ENCODE results near the gene PALB2.
"Not testable (repeated sequence)": the region's sequence is repeated elsewhere in the genome, so short reads cannot be mapped to it uniquely, and the experiment has no call there.

Gene PALB2

DNA sequence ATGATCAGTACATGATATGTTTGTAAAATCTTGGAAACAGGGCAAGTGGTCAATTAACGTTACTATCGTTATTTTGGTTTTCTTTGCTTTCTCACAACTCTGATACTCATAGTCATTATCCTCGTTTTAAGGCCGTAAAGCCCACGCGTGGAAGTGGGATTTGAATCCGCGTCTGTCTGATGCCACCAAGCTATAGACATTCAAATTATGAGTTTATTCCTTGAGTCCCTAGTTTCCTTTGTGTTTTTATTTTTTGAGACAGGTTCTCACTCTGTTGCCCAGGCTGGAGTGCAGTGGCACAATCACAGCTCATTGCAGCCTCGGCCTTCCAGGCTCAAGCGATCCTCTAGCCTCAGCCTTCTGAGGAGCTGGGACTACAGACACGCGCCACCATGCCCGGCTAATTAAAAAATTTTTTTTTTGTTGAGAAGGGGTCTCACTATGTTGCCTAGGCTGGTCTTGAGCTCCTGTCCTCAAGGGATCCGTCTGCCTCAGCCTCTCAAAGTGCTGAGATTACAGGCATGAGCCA is 1.2 kb upstream of the PALB2 start:
- DNase-seq, result no peak

- DNase-seq, result no peak
These were observed 537 bp downstream of the PALB2 start for GRCh38 chr16:23640615-23640930.

DNA sequence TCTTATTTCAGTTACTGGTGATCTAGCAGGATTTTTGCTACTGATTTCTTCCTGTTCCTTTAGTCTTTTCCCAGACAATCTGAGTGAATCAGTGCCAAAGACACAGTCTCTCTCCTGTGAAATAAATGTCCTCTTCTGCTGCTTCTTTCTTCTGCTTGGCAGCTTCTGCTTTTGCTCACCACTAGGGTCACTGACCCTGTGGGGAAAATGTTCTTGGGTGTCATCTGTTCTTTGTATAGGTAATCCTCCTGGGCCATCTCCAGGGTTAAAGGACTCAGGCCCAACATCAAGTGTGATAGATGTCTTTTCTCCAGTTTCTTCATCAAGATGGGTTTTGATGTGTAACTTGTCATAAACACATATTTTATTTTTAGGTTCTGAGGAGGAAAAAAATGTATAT is 5.2 kb downstream of the PALB2 start:
- no peak for DNase-seq

- DNase-seq, result no peak
These were observed 6.6 kb downstream of the PALB2 start for GRCh38 chr16:23634461-23635036.

DNA sequence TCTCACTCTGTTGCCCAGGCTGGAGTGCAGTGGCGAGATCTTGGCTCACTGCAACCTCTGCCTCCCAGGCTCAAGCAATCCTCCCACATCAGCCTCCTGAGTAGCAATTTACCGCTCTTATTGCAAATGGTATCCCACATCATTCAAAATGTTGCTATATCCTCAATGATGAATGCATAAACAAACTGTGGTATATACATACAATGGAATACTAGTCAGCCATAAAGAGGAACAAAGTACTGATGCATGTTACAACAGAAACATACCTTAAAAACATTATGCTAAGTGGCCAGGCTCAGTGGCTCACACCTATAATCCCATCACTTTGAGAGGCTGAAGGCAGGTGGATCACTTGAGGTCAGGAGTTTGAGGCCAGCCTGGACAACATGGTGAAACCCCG is 9.2 kb downstream of the PALB2 start:
- not testable (repeated sequence) for DNase-seq

- DNase-seq, result no peak
These were observed 11.6 kb downstream of the PALB2 start for GRCh38 chr16:23629516-23629915.

- no peak for DNase-seq
These were observed 17.0 kb downstream of the PALB2 start for GRCh38 chr16:23624092-23624491.

DNA sequence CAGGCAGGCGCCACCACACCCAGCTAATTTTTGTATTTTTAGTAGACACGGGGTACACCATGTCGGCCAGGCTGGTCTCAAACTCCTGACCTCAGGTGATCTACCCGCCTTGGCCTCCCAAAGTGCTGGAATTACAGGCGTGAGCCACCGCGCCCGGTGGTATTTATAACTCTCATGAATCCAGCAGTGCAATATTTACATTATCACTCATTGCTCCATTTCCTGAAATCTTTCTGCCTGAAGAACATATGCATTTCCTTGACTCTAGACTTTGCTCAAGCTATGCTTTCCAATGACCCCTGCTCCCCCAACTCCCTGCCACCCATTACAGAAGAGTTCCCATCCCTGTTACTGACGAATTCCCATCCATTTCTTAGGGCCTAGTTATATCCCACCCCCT is 25.3 kb downstream of the PALB2 start:
- DNase-seq, result no peak

DNA sequence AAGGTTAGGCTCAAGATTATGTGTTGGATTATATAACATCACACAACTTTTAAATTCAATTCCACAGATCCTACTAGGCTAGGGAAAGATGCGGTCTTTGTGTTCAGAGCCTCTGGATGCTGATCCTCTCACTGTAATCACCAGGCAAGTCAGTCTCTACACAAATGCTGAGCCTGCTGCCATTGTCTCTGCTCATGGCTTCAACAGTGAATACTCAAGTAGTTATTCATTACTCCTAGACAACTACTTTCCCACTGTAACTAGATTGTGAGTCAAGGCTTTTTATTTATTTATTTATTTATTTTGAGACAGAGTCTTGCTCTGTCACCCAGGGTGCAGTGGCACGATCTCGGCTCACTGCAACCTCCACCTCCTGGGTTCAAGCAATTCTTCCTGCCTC is 29.2 kb downstream of the PALB2 start:
- DNase-seq, result no peak

DNA sequence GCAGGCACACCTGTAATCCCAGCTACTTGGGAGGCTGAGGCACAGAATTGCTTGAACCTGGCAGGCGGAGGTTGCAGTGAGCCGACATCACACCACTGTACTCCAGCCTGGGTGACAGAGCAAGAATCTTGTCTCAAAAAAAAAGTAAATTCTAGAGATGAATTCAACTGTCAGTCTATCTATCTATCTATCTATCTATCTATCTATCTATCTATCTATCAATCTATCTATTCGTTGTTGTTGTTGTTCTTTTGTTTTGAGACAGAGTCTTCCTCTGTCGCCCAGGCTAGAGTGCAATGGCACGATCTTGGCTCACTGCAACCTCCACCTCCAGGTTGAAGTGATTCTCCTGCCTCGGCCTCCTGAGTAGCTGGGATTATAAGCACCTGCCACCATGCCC is 30.2 kb downstream of the PALB2 start:
- not testable (repeated sequence) for DNase-seq

DNA sequence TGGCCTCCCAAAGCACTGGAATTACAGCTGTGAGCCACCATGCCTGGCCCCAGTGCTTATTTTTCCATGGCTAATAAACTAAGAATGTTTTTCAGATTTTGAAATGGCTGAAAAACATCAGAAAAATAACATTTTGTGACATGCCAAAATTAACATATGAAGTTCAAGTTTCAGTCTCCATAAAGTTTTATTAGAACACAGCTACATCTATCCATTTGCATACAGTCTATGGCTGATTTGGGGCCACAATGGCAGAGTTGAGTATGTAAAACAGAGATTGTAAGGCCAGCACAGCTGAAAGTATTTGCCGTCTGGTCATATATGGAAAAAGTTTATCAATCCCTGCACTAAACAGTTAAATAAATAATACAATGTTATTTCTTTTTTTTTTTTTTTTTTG is 31.2 kb downstream of the PALB2 start:
- DNase-seq, result no peak

DNA sequence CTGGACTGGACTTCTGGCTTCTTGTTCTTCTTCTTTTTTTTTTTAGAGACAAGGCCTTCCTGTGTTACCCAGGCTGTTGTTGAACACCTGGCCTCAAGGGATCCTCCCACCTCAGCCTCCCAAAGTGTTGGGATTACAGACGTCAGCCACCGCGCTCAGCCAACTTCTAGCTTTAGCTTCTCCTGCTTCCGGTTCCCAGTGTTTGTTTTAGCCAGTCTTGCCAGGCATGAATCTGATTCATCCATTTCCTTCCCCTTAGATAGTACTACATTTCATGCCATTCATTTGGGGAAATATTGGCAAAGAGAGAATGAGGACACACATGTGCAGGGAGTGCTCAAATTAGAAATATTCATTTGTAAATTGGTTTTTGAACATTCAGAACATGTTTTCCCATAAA is 32.9 kb downstream of the PALB2 start:
- no peak for DNase-seq

DNA sequence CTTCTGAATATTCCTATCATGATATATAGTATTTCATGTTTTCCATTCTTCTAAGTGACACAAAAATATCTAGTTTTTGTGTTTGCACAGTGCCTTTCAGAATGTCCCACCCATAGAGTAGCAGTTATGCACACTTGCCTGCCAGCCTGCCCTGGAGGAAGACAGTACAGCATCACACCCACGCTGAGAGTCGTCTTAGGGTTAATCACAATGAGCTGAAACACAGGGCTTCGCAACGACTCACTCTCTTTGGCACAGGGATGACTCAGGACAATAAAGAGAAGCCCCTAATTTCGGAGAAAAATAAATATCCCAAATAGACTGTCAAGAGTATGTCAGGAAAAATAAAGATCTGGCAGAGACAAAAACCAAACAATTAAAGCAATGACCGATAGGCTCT is 33.4 kb downstream of the PALB2 start:
- no peak for DNase-seq

- no peak for DNase-seq
These were observed 43.9 kb downstream of the PALB2 start for GRCh38 chr16:23597003-23597756.

GRCh38 chr16:23595951-23596720 is 45.0 kb downstream of the PALB2 start, which contains the start of gene NDUFAB1:
Gene NDUFAB1, minus strand, starts transcription at chr16:23596316. Its CDS starts 26 bp downstream, at chr16:23596290.
- peak; percentile 93 for DNase-seq

- DNase-seq, result no peak
These were observed 45.7 kb downstream of the PALB2 start for GRCh38 chr16:23595246-23595950.

GRCh38 chr16:23594186-23594585 is 46.9 kb downstream of the PALB2 start:
- no peak for DNase-seq

DNA sequence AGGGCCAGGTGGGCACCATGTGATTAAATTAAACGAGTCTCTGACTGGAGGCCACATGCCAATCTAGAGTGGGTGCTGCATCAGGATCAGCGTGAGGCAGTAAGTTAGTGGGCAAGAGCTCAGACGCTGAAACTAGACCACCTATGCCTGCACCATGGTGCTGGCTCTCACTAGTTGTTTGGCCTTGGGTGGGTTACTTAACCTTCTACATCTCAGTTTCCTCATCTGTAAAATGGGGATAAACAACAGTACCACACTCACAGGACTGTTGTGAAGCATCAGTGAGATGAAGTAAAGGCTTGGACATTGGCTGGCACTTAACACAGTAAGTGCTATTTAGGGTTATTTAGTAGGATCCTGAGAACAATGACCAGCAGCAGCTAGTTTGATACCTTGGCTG is 50.9 kb downstream of the PALB2 start:
- no peak for DNase-seq

DNA sequence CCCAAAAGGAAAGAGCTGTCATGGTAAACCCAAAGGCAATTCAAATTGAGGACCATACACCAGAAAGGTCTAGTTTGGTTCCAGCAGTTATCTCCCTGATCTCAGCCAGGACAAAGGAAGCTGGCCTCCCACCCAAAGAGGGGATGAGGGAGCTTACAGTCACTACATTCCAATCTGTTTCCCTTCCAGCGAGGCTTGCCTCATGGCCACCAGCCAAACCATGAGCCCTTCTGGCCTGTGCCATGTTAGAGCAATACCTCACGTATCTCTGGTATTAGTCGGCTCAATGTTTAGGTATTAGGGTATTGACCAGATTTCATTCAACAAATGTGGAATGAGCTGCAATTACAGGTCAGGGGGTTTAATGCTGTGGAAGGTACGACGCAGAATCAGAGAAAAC is 53.4 kb downstream of the PALB2 start:
- DNase-seq, result no peak

DNA sequence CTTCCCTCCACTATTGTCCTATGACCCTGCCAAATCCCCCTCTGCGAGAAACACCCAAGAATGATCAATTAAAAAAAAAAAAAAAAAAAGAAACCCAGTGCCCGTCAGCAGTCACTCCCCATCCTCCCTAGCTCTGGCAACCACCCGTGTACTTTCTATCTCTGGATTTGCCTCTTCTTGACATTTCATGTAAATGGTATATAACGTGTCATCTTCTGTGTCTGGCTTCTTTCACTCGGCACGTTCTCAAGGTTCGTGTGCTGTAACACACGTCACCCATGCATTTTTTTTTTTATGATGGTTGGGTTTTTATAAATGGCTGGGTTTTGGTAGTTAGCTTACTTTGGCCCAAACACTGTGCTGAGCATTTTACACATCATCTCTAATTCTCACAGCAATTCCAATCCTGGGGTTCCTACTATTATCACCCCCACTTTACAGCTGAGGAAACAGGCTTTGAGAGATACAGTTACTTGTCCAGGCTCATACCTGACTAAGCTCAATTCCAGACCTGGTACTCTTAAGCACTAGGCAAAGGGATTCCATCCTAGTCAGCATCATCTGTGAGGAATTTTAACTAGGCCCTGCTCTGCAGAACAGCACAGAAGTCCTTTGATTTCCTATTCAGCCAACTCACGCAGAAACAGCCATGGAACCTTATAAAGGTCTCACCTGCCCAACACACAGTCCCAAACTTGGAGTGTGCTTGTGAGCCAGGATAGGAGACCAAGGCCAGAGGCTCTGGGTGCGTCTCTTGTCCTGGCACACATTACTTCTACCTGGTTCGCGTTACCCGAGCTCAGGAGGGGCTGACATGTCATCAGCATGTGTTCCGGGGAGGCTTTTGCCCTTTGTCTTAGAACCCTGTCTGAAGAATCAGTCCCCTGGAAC is 56.7 kb downstream of the PALB2 start:
- no peak for DNase-seq

DNA sequence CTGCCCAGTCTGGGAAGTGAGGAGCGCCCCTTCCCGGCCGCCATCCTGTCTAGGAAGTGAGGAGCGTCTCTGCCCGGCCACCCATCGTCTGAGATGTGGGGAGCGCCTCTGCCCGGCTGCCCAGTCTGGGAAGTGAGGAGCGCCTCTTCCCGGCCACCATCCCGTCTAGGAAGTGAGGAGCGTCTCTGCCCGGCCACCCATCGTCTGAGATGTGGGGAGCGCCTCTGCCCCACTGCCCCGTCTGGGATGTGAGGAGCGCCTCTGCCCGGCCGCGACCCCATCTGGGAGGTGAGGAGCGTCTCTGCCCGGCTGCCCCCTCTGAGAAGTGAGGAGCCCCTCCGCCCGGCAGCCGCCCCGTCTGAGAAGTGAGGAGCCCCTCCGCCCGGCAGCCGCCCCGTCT is 57.8 kb downstream of the PALB2 start:
- not testable (repeated sequence) for DNase-seq

DNA sequence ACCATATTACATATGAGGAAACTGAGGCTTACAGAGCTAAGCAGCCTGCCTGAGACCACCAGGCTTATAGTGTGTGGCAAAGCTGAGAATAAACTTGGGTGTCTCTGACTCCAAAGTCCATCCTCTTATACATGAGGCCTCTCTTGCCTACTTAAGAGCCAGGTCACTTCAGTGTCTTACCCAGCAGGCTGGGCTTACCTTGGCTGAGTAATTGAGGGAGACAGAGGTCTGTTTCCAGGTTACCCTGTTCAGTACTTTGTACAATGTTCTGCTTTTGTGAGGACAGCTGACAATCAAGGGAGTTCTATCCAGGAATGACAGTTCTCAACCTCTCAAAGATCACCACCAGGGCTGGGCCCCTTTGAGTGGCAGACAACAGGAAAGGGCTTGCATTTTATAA is 59.3 kb downstream of the PALB2 start:
- no peak for DNase-seq
